HUES6 (cell line): ENCODE data around the gene AFAP1.

Experiments
- H3K27ac ChIP-seq: 2 replicates; pipeline ENCODE4 v1.7.0; 2013; ENCODE audit warnings: low read depth, mild to moderate bottlenecking, low read length, inconsistent platforms
- H3K27me3 ChIP-seq: 2 replicates; pipeline ENCODE4 v1.6.1; 2013; ENCODE audit warnings: low read length; ENCODE audit not compliant: control insufficient read depth, insufficient read depth
- H3K36me3 ChIP-seq: 2 replicates; pipeline ENCODE4 v1.6.1; 2013; ENCODE audit warnings: low read length; ENCODE audit not compliant: control insufficient read depth, insufficient read depth
- H3K4me1 ChIP-seq: 2 replicates; pipeline ENCODE4 v1.6.1; 2013; ENCODE audit warnings: low read length; ENCODE audit not compliant: control insufficient read depth, insufficient read depth
- H3K4me3 ChIP-seq: 2 replicates; pipeline ENCODE4 v1.5.1; 2013; ENCODE audit warnings: low read depth, low read length
- H3K9ac ChIP-seq: one replicate; pipeline ENCODE4 v1.6.1; 2013; ENCODE audit warnings: mild to moderate bottlenecking, low read length
- H3K9me3 ChIP-seq: 2 replicates; pipeline ENCODE4 v1.6.1; 2013; ENCODE audit warnings: low read depth, low read length; ENCODE audit not compliant: control insufficient read depth, insufficient read depth

AFAP1 gene

DNA sequence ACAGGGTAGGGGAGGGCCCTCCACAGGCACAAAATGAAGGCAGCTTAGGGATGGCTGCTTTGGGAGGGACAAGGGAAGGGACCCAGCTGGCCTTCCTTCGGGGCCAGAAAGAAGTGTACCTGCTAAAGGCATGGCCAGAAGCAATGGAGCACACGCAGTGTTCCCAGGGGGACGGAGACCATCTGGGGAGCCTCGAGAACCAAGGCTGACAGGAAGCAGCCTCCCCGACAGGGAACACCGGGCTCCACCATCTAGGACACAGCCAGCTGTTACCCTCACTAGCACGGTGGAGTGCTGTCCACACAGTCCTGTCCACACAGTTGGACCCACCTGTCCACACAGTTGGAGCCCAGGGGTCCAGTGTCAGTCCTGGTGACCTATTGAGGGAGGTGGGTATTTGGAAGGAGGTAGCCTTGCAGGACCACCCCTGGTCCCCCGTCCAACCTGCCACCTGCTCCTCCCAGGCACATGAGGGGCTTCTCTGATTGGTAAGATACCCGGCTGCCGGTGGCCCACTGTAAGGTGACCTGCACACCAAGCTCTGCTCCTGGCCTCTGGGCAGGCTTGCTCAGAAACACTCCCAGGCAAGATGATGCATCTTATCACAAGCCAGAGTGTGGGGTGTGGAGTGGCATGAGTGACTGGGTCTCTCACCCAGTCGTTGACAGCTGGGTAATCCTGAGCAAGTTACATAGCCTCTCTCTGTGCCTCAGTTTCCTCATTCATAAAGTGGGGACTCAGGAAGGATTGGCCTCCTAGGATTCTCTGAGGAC, 20.5 kb upstream of the AFAP1 start:
- H3K4me1 ChIP-seq: peaks cover 36% of the 10 kb centered on the region
- no peaks in the 10 kb centered on the region for H3K27me3 ChIP-seq
- no peaks in the 10 kb centered on the region for H3K9me3 ChIP-seq
- H3K36me3 ChIP-seq: no peaks in the 10 kb centered on the region
- no peak overlapping the region for H3K4me3 ChIP-seq
- H3K27ac ChIP-seq: no peak overlapping the region
- H3K9ac ChIP-seq: no peak overlapping the region

DNA sequence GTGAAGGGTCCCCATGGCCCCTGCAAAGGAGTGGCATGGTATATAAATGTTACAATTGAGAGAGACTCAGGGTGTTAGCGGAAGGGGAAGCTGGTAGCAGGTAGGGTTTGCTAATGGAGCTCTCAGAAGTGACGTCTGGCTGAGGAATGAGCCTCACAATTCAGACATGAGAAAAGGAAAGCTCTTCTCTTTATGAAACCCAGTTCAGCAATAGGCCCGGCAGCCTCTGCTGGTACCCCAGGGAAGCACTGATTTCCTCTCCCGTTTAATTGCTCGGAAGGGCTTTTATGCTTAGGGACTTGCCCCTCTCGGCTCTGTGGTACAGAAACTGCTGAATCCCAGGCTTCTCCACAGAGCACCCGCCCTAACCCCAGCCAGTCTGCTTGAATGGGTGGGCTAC, 19.4 kb upstream of the AFAP1 start:
- H3K27me3 ChIP-seq: no peaks in the 10 kb centered on the region
- peaks cover 30% of the 10 kb centered on the region for H3K4me1 ChIP-seq
- H3K9ac ChIP-seq: no peak overlapping the region
- H3K4me3 ChIP-seq: no peak overlapping the region
- no peak overlapping the region for H3K27ac ChIP-seq
- no peaks in the 10 kb centered on the region for H3K36me3 ChIP-seq
- no peaks in the 10 kb centered on the region for H3K9me3 ChIP-seq

DNA sequence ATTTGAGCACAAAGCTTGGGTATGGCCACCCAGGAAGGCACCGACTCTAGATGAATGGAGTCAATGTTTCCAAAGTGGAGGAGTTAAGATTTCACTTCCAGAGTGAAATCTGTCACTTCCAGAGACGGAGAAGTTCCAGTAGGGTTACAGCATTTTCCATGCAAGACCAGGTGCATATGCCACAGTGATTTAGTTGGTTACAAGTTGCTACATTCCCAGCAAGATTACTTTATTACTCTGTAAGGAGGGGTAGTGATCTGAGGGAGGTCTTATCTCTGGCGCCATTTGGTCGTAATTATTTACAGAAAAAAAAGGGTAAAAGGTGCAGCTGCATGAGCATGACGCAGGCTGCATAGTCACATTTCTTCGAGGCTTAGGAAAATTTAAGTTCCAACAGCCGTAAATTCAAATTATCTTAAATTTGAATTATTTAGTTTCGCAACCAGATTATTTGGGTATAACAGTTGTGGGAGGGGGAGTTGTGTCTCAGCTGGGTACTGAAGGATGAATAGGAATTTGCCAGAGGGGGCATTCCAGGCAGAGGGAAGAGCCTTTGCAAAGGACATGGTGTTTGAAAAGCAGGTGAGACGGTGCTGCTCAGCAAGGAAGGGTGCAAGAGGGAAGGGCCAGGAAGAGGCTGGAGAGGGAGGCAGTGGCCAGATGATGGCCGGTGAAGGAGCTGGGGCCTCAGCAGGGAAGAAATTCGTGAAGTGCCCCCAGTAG, 17.4 kb upstream of the AFAP1 start:
- peaks cover 30% of the 10 kb centered on the region for H3K4me1 ChIP-seq
- H3K9me3 ChIP-seq: peaks cover 5% of the 10 kb centered on the region; the same call in 1 of the 2 replicates
- H3K27ac ChIP-seq: no peak overlapping the region
- H3K4me3 ChIP-seq: no peak overlapping the region
- H3K9ac ChIP-seq: no peak overlapping the region
- no peaks in the 10 kb centered on the region for H3K27me3 ChIP-seq
- no peaks in the 10 kb centered on the region for H3K36me3 ChIP-seq

DNA sequence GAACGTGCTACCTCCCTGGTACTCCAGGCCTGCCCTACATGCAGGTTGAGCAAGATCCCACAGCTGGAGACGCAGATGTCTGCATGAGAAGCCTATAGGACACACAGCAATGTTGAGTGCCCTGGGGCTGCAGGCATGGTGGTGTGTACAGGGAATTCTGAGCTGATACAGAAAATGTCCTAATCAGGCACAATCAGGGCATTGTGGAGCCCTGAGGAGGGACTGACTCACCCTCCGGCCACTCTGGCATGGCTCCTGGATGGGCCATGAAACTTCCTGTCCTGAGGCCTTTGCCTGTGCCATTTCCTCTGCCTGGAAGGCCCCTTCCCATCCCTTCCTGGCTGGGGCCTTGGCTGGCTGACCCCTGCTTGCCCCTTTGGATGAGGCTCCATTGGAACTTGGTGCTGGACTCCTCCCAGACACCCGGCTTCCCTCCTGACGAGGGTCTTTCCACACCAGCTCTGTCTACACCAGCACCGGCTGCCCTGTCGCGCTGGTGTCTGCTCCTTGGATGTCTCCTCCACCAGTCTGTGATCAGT, 16.7 kb upstream of the AFAP1 start:
- H3K4me3 ChIP-seq: no peak overlapping the region
- H3K27ac ChIP-seq: no peak overlapping the region
- H3K4me1 ChIP-seq: peaks cover 29% of the 10 kb centered on the region

DNA sequence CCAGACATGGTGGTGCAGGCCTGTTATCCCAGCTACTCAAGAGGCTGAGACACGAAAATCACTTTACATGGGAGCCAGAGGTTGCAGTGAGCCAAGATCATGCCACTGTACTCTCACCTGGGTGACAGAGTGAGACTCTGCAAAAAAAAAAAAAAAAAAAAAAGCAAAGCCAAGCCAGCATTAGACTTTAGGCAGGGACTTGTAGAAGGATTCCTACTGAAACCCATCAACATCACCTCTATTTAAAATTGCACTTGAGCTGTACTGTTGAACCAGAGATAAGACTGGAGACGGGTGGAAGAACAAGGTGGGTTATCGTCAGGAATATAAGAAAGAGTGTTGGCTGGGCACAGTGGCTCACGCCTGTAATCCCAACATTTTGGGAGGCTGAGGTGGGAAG, 15.7 kb upstream of the AFAP1 start:
- no peak overlapping the region for H3K4me3 ChIP-seq
- no peaks in the 10 kb centered on the region for H3K27me3 ChIP-seq
- no peak overlapping the region for H3K27ac ChIP-seq
- H3K36me3 ChIP-seq: no peaks in the 10 kb centered on the region
- H3K9ac ChIP-seq: no peak overlapping the region
- H3K4me1 ChIP-seq: peaks cover 20% of the 10 kb centered on the region
- peaks cover 18% of the 10 kb centered on the region for H3K9me3 ChIP-seq

More for the DNA sequence above, 16.7 kb upstream of the AFAP1 start:
- Histone ChIP-seq H3K9me3 (peaks cover 13% of the 10 kb centered on the region; the same call in 1 of the 2 replicates), H3K36me3 (no peaks in the 10 kb centered on the region), H3K9ac (no peak overlapping the region), H3K27me3 (no peaks in the 10 kb centered on the region)

DNA sequence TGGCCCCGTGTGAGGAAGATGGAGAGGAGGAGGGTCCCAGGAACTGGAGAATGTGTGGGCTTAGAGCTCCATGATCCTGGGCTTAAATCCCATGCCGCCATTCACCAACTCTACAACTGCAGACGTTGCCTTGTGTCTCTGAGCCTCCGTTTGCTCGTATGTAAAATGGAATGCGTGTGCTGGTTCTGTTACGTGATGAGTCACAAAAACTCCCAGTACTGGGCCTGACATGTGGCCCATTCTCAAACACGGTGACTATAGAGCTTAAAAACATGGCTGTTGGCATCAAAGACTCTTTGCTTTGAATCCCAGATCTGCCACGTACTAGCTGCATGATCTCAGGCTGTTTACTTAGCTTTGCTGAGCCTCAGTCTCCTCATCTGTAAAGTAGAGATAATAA, 13.0 kb upstream of the AFAP1 start:
- Histone ChIP-seq H3K9ac (no peak overlapping the region), H3K4me3 (no peak overlapping the region), H3K27me3 (no peaks in the 10 kb centered on the region), H3K36me3 (no peaks in the 10 kb centered on the region), H3K27ac (no peak overlapping the region), H3K4me1 (peaks cover 14% of the 10 kb centered on the region), H3K9me3 (peaks cover 18% of the 10 kb centered on the region)

DNA sequence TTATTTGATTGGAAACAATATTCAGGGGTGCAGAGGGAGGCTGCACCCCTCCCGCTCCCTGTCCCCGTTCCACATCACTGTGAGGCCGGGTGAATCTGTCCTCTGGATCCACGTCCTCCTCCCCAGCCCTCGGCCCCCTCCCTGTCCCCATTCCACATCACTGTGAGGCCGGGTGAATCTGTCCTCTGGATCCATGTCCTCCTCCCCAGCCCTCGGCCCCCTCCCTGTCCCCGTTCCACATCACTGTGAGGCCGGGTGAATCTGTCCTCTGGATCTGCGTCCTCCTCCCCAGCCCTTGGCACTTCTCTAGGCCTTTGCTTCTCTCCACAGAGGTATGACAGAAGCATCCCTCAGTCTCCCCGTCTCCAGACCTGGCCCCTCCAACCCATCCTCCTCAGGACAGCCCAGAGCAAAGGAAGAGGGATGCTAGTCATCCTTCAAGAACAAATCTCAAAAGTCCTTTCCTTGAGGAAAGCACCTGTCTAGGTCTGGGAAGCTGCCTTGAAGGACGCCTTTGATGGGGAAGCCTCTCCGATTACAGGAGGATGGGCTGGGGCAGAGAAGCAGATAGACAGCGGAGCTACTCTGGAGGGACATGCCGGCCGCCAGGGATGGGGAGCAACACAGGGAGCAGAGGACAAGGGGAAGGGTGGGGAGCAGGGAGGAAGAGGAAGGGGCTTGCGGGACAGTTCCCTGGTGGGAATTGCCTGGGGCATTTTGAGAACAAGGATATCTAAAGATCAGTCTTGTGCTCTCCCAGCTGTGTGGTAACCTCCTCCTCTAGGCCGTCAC, 10.8 kb upstream of the AFAP1 start:
- no peaks in the 10 kb centered on the region for H3K27me3 ChIP-seq
- H3K27ac ChIP-seq: no peak overlapping the region
- no peaks in the 10 kb centered on the region for H3K4me1 ChIP-seq
- no peak overlapping the region for H3K4me3 ChIP-seq
- H3K36me3 ChIP-seq: no peaks in the 10 kb centered on the region
- no peak overlapping the region for H3K9ac ChIP-seq
- peaks cover 18% of the 10 kb centered on the region for H3K9me3 ChIP-seq

DNA sequence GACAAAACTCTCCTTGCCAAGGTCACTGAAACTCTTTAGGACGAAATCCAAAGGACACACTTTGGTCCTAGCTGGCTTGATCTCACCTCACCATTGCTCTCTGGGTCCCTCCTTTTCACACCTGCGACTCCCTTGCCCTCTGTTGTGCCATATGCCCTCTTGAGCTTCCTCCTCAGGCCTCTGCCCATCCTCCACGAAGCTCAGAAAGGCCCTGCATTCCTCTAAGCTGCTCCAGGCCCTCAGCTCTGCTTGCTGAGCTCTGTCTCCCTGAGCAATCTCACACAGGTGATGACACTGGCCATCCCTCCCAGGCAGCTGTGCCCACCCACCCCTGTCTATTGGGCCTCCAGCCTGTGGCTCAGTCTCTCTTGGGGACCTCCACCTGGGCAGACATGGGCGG, 10.1 kb upstream of the AFAP1 start:
- Histone ChIP-seq H3K36me3 (no peaks in the 10 kb centered on the region), H3K9ac (no peak overlapping the region), H3K4me3 (no peak overlapping the region), H3K9me3 (peaks cover 18% of the 10 kb centered on the region), H3K27me3 (no peaks in the 10 kb centered on the region), H3K4me1 (no peaks in the 10 kb centered on the region), H3K27ac (no peak overlapping the region)

DNA sequence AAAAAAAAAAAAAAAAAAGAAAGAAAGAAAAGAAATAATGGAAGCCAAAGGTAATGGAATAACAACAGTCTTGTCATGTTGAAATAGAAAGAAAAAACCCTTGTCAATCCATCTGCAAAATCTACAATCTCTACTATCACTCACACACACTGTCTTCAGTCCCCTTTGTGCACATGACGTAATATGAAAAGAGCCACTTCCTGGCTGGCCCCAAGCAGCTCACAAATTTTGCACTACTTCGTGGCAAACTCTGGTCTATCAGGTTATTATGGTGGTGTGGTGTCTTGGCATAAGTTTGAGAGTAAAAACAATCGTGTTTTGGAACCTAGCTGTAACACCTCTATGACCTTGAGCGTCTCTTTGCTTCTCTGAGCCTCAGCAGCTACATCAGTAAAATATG, 8.3 kb upstream of the AFAP1 start:
- H3K9ac ChIP-seq: no peak overlapping the region
- no peaks in the 10 kb centered on the region for H3K4me1 ChIP-seq
- peaks cover 18% of the 10 kb centered on the region for H3K9me3 ChIP-seq
- no peak overlapping the region for H3K27ac ChIP-seq
- no peaks in the 10 kb centered on the region for H3K36me3 ChIP-seq
- no peak overlapping the region for H3K4me3 ChIP-seq
- H3K27me3 ChIP-seq: no peaks in the 10 kb centered on the region

DNA sequence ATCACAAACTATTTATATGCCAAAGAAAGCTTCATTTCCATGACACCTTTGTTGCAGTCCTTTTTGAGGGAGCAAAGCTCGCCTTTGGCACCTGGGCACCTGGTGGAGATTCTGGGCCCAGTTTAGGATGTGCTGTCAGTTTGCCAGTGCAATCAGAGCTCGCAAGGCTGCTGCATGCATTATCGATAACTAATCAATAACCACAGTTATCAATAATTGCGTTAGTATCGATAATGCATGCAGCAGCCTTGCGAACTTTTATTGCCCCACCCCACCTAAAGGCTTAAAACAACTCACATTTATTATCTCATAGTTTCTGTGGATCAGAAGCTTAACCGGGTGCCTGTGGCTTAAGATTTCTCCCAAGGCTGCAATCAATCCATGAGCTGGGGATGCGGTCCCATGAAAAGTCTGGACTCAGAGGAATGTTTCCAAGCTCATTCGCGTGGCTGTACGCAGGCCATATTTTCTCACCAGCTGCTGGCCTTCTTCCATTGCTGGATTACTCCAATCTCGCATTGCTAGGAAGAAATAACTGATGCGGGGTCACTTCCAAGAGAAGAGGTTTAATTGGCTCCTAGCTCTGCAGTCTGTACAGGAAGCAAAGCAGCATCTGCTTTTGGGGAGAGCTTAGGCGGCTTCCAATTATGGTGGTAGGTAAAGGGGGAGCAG, 6.2 kb upstream of the AFAP1 start:
- Histone ChIP-seq H3K27me3 (no peaks in the 10 kb centered on the region), H3K9me3 (peaks cover under 1% of the 10 kb centered on the region), H3K4me3 (no peak overlapping the region), H3K36me3 (no peaks in the 10 kb centered on the region), H3K27ac (no peak overlapping the region), H3K9ac (no peak overlapping the region), H3K4me1 (peaks cover 6% of the 10 kb centered on the region)
